HG03354 (cell line): ENCODE measurements around the gene SPRN.
"Not testable (repeated sequence)": the region's sequence is repeated elsewhere in the genome, so short reads cannot be mapped to it uniquely, and the experiment has no call there.

Experiments used
- ATAC-seq: cut with Tn5 transposase; IDR thresholded peaks from one replicate; pipeline ENCODE4 v1.9.1; 2021; ENCODE audit warnings: mild to moderate bottlenecking; ENCODE audit not compliant: unreplicated experiment, poor library complexity, severe bottlenecking

SPRN gene

DNA sequence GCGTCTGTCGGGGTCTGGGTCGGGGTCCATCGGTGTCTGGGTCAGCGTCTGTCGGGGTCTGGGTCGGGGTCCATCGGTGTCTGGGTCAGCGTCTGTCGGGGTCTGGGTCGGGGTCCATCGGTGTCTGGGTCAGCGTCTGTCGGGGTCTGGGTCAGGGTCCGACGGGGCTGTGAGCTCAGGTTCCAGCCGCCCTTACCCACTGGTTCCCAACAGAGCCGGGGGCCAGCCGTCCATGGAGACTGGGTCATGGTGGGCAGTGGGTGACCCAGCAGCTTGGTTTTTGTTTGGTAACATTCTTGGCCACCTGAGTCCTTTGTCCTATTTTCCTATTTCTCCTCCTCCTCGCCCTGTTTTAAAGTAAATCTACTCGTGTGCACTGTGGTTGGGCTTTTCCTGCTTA is 16.9 kb upstream of the SPRN start:
- ATAC-seq = not testable (repeated sequence)

DNA sequence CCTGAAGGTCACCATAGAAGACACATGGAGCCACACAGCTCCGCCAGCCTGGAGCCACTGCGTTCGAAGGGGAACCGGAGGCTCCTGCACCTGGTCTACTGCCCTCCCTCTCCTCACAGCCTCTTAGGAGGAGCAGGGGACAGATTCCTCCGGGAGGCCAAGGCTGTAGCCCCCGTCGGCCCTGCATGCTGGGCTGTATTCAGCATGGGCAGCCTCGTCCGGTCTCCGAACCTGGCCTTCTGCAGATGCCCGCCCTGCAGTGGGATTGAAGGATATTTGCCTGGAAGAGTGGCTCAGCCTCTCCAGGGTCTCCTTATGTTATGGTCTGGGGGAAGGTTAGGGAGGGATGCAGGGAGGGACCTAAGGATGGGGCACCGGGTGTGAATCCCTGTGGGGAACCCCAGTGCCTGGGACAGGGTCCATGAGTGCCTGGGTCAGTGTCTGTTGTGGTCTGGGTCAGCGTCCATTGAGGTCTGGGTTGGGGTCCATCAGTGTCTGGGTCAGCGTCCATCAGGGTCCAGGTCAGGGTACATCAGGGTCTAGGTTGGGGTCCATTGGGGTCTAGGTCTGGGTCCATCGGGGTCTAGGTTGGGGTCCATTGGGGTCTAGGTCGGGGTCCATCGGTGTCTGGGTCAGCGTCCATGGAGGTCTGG is 16.3 kb upstream of the SPRN start:
- no peak for ATAC-seq

DNA sequence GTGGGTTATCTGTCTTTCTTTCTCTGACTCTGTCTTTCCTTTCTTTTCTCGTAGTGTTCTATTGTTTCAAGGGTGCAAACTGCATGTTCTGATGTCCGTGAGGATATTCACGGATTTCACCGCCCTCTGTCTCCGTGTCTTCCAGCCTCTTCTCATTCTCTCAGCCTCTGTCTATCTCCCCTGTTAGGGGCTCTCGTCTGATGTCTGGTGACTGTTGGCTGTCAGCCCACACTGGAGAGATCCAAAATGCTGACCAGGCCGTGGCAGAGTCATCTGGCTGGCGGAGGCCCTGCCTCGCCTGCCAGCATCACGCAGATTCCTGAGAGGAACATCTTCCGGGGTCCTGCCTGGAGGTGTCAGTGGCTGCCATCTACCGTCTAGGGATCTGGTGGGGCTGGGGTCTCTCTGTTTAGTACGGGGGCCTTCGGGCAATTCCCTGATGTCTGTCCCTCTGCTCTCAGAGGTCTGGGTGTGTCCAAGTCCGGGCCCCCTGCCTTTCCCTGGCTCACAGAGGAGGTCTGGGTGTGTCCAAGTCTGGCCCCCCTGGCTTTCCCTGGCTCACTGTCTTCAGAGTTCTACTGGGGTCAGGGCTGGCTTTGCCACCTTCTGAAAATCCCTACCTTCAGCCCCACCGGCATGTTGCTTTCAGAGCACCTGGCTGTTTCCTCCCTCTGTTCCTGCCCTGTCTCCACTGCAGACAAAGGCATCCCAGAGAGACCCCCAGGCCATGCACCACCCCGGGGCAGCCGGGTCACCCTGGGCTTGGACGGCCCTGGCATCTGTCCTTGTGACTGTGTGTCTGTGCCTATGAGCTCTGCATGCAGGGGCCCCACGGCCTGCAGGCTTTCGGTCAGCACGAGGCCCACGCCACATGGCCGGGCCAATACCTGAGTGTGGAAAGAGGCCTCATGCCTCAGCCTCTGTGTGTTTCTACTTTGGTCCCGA is 15.4 kb upstream of the SPRN start:
- ATAC-seq = no peak

DNA sequence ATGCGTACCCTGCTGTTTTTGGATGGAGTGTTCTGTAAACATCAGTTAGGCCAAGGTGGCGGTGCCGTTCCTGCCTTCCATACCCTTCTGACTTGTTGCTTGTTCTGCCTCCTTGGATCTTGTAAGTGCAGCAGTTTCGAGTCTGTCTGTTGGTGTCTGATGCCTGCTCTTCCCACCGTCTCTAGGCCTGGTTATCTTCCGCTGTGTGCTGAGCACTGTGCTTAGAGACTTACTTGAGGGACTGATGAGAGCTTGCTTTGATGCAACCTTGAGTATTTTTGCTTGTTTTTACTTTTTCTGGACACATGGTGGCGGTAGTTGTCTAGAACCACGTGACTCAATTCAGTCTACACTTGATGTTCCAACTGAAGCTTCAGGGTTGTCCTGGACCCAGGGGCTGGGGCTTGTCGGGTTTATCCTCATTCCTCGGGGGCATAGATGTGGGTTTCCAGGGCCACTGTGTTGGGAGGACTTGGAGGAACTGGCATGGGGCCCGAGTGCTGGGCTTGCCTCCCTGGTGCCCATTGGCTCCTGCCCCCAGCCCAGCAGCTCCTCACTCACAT is 14.4 kb upstream of the SPRN start:
- no peak for ATAC-seq

DNA sequence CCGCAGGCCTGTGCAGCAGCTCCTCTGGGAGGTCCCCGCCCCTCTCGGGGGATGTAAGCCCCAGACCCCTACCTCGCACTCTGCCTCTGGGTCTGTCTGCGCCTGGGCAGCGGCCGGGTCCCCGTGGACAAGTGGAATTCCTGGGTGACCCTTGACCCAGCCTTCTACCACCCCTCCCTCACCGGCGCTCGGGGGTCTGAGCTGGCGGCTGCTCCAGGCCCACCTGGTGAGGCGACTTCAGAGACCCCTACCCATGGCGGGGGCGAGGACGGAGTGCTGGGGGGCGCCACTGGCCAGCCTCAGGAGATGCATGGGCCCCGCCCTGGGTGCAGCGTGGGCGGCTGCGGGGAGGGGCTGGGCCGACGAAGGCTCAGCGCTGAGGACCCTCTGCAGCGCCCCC is 8.4 kb upstream of the SPRN start:
- ATAC-seq = not testable (repeated sequence)

DNA sequence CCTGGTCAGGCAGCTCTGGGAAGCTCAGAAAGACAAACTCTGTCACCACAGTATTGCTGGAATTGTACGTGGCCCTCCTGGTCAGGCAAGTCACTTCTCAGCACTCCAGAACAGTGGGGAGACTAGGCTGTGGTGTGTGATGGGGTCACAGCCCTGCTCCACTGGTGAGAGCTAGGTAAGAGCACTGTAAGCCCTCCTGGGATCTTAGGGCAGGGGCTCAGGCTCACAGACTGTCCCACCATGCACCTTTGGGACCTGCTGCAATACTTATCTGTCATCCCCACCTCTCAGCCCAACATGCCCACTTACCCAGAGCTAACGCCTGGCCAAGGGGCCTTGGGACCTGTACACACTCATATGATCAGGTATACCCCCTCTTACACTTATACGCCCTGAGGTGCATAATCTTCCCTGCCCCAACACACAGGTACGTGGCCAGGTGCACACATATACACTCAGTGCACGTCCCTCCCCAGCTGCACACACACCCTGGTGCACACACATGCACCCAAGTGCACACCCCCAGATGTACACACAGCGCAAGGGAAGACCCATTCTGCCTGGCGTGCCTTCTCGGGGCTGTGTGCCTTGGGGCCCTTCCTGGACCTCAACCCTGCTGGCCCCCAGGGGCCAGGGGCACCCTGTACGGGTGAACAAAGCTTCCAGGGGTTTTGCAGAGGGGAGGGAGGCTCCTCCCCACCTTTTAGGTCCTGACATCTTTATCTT is 7.6 kb upstream of the SPRN start:
- ATAC-seq = not testable (repeated sequence)

DNA sequence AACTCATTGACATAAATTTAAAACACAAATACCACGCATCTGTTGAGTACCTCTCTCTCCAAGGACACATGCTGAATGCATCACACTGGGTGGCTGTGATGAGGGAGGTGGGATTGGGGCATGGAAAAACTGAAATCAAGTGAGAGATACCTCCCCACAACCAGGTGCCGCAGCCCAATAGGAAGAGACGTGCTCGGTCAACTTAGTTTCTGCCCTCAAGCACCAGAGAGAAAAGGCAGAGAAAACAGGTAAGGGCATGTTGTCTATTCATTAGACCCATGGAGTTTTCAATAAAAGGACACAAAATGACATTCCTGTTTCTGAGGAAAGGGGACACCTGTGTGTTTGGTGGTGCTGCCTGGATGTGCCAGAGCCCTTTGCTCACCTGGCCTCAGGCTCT is 5.1 kb upstream of the SPRN start:
- ATAC-seq = not testable (repeated sequence)

DNA sequence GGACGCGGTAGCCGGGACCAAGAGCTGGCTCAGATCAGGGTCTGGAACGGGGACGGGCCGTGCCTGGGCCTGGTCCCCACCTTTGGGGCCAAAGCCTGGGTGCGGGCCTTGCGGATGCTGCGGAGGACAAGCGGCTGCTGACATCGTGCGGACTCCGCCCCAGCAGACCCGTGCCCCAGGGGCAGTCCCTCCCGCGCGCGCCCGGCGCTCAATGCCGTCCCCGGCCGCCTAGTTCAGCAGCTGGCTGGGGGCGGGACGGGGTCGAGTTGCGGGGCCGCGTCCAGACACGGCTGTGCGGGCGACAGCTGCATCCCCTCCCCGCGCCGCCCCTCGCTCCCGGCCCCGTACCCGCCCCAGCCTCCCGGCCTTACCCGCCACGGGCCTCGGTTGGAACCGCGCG is 323 bp downstream of the SPRN start:
- ATAC-seq = not testable (repeated sequence)

DNA sequence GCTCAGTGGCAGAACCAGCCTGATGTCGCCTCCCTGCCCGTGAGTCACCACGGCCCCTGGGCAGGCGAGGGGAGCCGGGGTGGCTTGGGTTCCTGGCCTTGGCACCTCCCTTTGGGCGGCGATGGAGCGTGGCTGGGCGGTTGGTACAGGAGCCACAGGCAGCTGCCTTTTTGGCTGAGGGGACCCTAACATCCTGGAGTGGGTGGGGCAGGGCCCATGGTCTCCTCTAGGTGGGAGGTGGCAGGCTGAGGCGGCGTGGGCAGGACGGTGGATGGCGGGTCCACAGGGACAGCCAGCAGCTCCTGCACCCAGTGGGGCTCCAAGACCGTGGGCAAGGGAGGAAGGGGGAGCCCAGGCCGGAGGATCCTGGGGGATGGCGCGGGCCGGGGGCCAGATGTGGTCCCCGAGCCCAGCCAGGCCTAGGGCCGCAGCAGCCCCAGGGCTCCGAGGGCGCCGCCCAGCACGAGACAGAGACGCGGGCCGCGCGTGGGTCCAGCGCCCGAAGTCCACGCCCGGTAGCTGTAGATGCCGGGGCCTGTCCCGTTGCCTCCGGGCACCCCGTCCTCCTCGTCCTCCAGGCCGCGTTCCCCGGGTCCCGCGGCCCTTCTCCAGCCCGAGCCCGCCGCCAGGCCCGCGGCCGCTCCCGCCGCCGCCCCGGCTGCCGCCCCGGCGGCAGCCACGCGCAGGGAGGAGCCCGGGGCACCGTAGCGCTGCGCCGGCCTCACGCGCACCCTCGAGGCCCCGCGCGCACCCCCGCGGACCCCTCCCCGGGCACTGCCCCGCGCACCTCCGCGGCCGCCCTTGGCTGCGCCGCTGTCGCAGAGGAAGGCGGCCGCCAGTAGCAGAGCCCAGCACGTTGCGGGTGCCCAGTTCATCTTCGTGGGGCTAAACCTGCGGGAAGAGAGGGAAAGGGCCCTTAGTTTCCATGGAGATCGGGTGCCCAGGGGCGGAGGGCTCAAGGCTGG is 1.3 kb downstream of the SPRN start:
- ATAC-seq = no peak

DNA sequence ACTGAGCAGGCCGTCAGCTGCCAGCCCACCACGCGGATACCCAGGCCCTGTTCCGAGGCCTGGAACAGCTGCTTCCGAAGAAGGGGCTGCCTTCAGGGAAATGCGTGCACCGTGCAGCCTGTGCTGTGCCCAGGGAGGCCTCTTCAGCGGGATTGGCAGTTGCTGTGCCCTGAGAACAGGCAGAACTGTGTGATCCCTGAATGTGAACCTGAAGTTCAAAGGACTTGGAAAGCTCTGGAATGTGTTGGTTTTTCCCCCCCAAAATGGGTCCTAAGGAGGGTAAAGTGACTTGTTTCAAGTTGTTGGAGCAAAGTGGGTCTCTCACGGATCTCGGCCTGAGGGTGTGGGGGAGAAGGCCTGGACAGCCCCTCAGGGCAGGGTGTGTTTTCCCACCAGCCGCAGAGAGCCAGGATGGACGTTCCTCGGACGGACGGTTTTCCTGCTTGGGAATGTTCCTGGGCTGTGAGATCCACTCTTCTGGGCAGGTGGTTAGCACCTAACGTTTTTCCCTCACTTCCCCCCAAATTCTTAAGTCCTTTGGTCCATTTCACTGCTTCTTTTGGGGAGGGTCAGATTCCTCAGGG is 2.1 kb downstream of the SPRN start:
- ATAC-seq = no peak

DNA sequence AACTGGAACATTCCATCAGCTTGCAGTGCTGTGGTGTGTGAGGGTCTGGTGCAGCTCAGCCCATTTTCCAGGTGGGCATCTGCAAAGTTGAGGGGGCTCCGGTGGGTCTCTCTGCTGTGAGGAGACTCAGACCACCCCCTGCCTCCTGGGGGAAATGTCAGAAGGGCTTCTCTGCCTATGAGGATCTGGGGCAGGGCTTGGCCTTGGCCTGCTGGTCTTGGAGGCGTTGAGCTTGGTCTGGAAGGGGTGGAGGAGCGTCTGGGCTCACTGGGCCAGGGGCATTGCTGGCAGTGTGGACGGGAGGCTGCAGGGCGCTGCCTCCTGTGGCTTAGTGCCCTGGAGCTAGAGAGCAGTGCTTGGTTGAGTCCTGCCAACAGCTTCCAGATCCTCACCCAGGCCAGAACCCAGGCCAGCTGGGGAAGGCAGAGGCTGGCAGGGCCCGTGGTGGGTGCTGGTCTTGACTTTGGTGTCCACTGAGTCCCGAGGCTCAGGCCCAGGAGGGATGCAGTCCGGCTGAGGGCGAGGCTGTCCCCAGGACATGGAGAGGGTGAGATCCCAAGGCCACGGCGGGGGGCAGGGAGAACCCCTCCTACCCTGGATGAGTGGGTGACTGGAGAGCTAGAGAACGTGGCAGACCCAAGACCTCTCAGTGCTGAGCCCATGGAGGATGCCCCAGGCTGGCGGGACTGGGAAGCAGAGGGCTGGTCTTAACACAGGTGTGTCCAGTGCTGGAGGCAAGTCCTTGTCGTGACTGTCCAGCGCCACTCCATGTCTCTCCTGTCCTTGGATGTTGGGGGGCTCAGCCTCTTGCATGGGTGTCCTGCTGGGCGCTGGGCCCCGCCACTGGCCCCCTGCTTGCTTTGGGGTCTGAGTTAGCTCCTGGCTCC is 2.8 kb downstream of the SPRN start:
- no peak for ATAC-seq

DNA sequence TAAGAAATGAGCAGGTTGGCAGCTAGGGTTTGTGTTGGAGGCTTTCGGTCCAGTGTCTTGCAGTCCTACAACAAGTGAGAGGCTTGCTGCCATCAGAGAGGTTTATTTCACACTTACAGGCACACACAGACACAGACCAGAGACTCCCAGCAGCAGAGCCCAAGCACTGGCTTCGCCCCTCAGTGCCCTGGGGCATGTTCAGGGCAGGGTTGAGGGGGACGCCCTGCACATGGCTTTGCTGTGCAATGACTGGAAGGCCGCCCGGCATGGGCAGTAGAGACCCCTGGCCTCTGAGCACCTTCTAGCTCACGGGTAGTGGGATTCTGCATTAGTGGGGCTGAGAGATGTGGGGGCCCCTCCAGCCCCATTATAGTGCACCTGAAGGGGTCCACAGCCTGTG is 3.8 kb downstream of the SPRN start:
- no peak for ATAC-seq

DNA sequence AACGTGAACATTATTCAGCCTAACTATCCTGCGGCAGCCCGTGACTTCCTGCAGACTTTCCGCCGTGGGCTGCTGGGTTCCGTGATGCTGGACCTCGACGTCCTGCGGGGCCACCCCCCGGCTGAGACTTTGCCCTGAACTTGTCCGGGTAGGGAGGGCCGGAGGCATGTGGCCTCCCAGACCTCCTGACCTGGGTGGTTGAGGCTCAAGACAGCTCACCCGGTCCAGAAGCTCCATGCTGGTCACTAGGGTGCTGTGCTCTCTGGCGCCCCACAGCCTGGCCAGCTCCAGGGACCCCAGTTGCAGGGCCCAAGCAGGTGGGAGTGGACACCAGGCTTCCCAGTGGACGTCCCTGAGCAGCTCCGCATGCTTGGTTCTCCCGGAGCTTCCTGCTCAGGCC is 4.4 kb downstream of the SPRN start:
- ATAC-seq = no peak

DNA sequence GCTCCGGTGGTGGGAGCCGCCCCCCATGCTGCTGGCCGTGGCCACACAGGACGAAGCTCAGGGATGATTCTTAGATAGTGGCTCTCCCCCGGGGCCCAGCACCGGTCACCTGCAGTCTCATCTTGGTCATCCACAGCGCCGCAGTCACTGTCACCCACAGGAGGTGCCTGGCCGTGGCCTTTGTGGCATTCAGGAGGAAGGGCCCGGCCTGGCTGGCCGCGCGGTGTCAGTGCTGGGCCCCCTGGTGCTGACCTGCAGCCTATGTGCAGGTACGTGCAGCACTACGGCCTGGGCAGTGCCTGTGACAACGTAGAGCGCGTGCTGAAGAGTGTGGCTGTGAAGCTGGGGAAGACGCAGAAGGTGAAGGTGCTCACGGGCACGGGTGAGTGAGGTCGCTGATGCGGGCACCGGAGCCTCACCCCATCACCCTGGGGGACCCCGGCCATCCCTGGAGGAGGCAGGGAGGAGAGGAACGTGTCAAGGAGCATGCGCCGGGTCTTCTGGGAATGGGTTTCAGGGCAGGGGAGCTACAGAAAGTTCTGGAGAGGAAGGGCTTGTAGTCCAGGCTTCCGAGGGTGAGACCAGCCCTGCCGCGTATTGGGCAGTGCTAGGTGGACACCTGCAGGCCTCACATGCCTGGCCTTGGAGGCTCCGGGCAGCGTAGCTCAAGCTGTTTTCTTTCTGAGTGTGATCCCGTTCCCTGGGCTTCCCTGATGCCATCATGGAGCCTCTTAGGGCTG is 5.0 kb downstream of the SPRN start:
- ATAC-seq = no peak

DNA sequence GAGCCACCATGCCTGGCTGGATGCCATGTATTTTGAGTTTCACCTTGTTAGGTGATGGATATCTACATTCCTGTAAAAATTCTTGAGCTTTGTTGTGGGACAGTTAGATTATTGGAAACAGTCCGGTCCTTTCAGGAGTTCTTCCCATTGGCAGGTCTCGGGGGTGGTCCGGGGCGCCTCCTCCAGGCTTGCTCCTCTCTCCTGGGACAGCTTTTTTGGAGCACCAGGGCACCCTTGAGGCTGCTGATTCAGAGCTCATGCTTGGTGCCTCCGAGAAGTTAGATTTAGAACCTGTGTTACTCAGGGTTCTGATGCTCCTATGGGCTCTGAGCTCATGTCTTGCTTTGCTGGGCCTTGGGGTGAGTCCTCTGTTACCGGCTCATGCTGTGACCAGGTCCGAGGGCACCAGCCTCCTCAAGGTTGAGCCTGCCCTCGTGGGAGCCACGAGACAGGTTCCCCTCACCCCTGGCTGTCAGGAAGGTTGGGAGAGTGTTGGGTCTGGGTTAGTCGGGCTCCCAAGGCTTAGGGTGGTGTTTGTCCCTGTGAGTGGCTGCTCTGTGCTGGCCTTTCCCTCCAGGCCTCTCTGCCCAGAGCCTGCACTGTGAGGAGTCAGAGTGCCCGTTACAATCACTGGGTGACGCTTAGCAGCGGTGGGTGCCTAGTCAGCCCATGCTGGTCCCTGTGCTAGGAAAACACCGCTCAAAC is 6.0 kb downstream of the SPRN start:
- ATAC-seq = no peak

DNA sequence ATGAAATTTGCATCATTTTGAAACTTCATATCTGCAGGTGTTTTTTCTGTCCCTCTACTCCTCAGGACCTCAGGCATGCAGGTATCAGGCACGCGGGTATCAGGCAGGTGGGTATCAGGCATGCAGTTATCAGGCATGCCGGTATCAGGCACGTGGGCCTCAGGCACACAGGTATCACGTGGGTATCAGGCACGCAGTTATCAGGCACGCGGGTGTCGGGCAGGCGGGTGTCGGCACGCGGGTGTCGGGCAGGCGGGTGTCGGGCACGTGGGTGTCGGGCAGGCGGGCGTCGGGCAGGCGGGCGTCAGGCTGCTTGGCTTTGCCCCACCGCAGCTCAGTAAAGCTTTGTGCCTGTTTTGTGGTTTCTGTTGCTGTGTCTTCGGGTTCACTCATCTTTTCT is 8.7 kb downstream of the SPRN start:
- no peak for ATAC-seq

DNA sequence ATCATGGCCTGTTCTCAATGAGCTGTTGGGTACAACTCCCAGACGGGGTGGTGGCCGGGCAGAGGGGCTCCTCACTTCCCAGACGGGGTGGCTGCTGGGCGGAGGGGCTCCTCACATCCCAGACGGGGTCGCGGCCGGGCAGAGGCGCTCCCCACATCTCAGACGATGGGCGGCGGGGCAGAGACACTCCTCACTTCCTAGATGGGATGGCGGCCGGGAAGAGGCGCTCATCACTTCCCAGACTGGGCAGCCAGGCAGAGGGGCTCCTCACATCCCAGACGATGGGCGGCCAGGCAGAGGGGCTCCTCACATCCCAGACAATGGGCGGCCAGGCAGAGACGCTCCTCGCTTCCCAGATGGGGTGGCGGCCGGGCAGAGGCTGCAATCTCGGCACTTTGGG is 10.0 kb downstream of the SPRN start:
- ATAC-seq = not testable (repeated sequence)
